ENCODE measurements around the gene ITGA7.
A peak's percentile ranks its signal among the peaks of the same experiment; 100 is the strongest.

The ITGA7 gene

GRCh38 chr12:55700255-55701018, 7.3 kb downstream of the ITGA7 start:
- no peak for DNase-seq (ENCODE audit: low spot score)

GRCh38 chr12:55699471-55700055, 8.1 kb downstream of the ITGA7 start:
- no peak for DNase-seq (ENCODE audit: low spot score)

- no peak for DNase-seq (ENCODE audit: low spot score)
Measured at GRCh38 chr12:55698965-55699364, 8.7 kb downstream of the ITGA7 start.

GRCh38 chr12:55698241-55698955, 9.3 kb downstream of the ITGA7 start:
- no peak for DNase-seq (ENCODE audit: low spot score)

GRCh38 chr12:55697686-55698085, 10.0 kb downstream of the ITGA7 start:
- DNase-seq (ENCODE audit: low spot score) = no peak

GRCh38 chr12:55696796-55697462, 10.8 kb downstream of the ITGA7 start:
- DNase-seq (ENCODE audit: low spot score) = no peak

GRCh38 chr12:55696141-55696540, 11.6 kb downstream of the ITGA7 start:
- DNase-seq (ENCODE audit: low spot score) = no peak

GRCh38 chr12:55695349-55695748, 12.4 kb downstream of the ITGA7 start:
- DNase-seq (ENCODE audit: low spot score) = no peak

GRCh38 chr12:55694651-55695050, 13.1 kb downstream of the ITGA7 start:
- DNase-seq (ENCODE audit: low spot score) = no peak

- no peak for DNase-seq (ENCODE audit: low spot score)
Measured at GRCh38 chr12:55694188-55694515, 13.6 kb downstream of the ITGA7 start.

- DNase-seq (ENCODE audit: low spot score) = no peak
Measured at GRCh38 chr12:55693323-55694187, 14.1 kb downstream of the ITGA7 start.

GRCh38 chr12:55692631-55693322, 14.9 kb downstream of the ITGA7 start:
- DNase-seq (ENCODE audit: low spot score) = no peak

- DNase-seq (ENCODE audit: low spot score) = no peak
Measured at GRCh38 chr12:55688716-55689655, 18.7 kb downstream of the ITGA7 start.

- DNase-seq (ENCODE audit: low spot score) = no peak
Measured at GRCh38 chr12:55687746-55688145, 20.0 kb downstream of the ITGA7 start.

GRCh38 chr12:55686366-55687010, 21.2 kb downstream of the ITGA7 start:
- DNase-seq (ENCODE audit: low spot score) = peak; percentile 57

GRCh38 chr12:55685671-55686070, 22.0 kb downstream of the ITGA7 start:
- no peak for DNase-seq (ENCODE audit: low spot score)

GRCh38 chr12:55684761-55685370, 22.8 kb downstream of the ITGA7 start:
- no peak for DNase-seq (ENCODE audit: low spot score)

GRCh38 chr12:55683676-55684075, 24.0 kb downstream of the ITGA7 start:
- DNase-seq (ENCODE audit: low spot score) = no peak
